Measurements from ENCODE around the gene AUTS2.

Gene AUTS2

GRCh38 chr7:69645683-69646082, 47.4 kb downstream of the AUTS2 start:
- no peak for TF ChIP-seq GATA2 (IDR thresholded peaks at IDR 0.05; ENCODE audit: low read depth, low read length)
- TF ChIP-seq GATA3 (IDR thresholded peaks at IDR 0.05; ENCODE audit: low read depth, low read length), result no peak

DNA sequence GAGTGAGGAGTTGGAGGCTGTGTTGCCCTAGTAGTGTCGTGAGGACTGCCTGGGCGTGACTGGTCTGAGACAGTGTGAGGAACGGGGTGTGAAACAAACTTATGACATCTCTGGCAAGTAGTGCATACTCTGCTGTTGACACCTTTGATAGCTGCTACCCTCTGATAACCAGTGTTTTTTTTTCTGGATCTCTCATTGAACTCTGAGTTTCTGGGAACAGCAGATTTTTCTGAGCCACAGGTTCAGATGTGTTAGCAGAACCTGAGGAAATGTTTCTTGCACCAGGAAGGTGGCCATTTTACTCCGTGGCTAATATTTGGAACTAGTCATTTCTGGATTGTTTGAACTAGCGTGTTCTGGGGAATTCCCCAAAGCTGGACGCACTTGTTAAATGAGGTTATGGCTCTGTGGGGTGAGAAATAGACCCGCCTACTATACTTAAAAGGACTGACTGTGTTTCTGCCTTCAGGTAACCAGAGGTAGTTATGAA, 52.9 kb downstream of the AUTS2 start:
- TF ChIP-seq GATA2 (IDR thresholded peaks at IDR 0.05; ENCODE audit: low read depth, low read length), result no peak
- TF ChIP-seq GATA3 (IDR thresholded peaks at IDR 0.05; ENCODE audit: low read depth, low read length), result no peak

DNA sequence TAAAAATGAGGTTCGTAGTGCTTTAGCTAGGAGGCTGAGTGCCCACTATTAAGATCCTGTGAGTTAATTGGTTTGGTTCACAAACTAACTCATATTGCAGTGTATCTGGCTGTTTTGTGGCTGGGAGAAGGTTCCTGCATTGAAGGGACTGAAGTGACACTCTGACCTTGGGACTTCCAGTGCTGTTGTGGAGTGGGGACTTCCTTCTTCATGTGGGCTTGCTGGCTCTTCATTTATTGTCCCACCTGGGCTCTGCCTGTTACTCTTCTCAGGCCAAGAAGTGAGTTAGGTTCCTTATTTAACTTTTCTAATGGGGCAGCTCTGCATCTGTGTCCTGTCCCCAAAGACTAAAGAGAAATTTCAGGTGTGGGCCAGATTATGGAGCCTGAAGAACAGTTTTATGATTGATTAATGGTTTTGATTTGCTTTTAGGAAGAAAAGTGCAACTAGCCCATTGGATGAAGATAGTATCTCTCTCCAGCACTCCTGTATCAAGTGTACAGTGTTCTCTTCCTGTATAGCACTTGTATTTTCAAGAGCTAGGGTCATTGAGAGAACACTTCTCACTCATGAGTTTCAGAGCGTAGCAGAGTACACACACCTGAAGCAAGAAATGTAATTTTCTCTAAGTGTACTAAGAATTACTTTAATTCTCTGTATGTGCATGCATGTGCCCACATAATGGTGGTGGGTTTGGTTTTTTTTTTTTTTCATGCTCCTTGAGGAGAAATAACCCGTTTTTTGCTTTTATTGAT, 54.8 kb downstream of the AUTS2 start:
- TF ChIP-seq GATA3 (IDR thresholded peaks at IDR 0.05; ENCODE audit: low read depth, low read length) (no peak), GATA2 (IDR thresholded peaks at IDR 0.05; ENCODE audit: low read depth, low read length) (no peak; the same call in 1 of the 2 replicates)

GRCh38 chr7:69653806-69654205, 55.5 kb downstream of the AUTS2 start:
- no peak for TF ChIP-seq GATA2 (IDR thresholded peaks at IDR 0.05; ENCODE audit: low read depth, low read length)
- TF ChIP-seq GATA3 (IDR thresholded peaks at IDR 0.05; ENCODE audit: low read depth, low read length), result no peak

- TF ChIP-seq GATA3 (IDR thresholded peaks at IDR 0.05; ENCODE audit: low read depth, low read length) (no peak), GATA2 (IDR thresholded peaks at IDR 0.05; ENCODE audit: low read depth, low read length) (no peak)
Measured at GRCh38 chr7:69654381-69654780, 56.1 kb downstream of the AUTS2 start.

DNA sequence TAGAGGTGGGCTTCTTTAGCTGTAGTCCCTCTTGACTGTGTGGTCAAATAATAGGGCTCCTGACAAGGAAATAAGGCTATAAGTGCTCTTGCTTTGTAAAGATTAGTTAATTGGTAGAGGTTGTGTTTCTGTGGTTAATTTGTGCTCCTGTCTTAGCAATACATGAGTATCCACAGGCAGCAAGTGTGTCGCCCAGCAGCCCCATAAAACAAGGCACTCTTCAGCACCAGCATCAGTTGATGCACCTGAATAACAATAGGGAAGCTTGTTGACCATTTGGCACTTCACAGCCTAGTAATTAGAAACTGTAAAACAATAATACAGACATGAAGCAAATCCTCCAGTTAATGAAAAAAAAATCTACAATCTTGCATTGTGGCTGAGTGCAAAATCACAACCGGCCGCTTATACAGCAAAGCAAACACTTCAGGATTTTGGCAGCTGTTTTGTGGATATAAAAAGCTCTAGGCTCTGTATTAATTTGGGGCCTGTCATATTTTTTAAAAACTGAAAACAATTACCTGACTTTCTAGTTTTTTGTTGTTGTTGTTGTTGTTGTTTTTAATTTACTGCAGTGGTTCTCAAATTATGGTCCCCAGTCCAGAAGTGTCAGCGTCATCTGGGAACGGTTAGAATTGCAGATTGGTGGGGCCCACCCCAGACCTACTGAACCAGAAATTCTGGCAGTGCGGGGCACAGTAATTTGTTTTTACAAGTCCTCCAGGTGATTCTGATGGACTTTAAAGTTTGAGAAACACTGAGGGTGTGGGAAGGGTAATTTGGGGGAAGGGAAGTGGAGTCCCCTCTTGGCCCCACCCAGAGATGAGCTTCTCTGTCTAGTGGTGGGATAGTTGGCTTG, 56.8 kb downstream of the AUTS2 start:
- no peak for TF ChIP-seq GATA2 (IDR thresholded peaks at IDR 0.05; ENCODE audit: low read depth, low read length)
- TF ChIP-seq GATA3 (IDR thresholded peaks at IDR 0.05; ENCODE audit: low read depth, low read length), result no peak

DNA sequence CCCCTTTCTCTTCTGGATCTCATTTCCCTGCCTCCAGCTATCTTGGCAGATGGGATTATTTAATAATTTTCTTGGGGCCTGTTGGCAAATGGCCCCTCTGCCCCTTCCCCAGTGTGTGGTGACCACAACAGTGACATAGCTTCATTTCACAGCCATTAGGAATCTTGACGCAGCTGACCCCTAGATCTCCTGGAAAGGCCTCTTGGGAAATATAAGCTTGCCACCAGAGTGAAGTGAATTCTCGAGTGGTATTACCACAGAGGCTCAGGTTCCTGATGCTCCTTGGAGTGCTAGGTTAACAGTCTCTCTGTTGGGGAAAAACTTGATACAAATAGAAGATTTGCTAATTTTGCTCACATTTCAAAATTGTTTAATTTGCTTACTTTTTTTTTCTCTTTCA, 57.8 kb downstream of the AUTS2 start:
- TF ChIP-seq GATA3 (IDR thresholded peaks at IDR 0.05; ENCODE audit: low read depth, low read length) (no peak), GATA2 (IDR thresholded peaks at IDR 0.05; ENCODE audit: low read depth, low read length) (no peak)

GRCh38 chr7:69656890-69657289, 58.6 kb downstream of the AUTS2 start:
- TF ChIP-seq GATA2 (IDR thresholded peaks at IDR 0.05; ENCODE audit: low read depth, low read length) (no peak), GATA3 (IDR thresholded peaks at IDR 0.05; ENCODE audit: low read depth, low read length) (no peak)

GRCh38 chr7:69657331-69657730, 59.1 kb downstream of the AUTS2 start:
- TF ChIP-seq GATA3 (IDR thresholded peaks at IDR 0.05; ENCODE audit: low read depth, low read length), result no peak

GRCh38 chr7:69657985-69658384, 59.7 kb downstream of the AUTS2 start:
- TF ChIP-seq GATA2 (IDR thresholded peaks at IDR 0.05; ENCODE audit: low read depth, low read length) (no peak), GATA3 (IDR thresholded peaks at IDR 0.05; ENCODE audit: low read depth, low read length) (no peak)

DNA sequence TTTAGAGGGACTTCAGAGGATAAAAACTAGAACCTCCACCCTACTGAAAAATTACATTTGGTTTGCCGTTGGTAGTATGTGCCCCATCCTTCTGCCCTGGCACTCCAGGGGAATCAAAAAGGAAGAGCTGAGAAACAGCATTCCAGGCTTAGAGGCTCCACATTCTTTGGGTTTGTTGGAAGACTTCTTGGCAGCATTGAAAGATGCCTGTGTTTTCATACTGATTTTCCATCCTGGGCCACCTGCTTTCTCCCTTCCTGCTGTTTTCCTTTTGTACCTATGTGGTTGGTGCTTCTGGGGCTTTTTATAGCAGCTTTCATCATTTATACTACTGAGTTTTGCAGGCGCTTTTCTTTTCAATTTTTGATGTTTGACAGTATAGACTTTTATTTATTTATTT, 61.7 kb downstream of the AUTS2 start:
- TF ChIP-seq GATA3 (IDR thresholded peaks at IDR 0.05; ENCODE audit: low read depth, low read length) (no peak), GATA2 (IDR thresholded peaks at IDR 0.05; ENCODE audit: low read depth, low read length) (no peak)

GRCh38 chr7:69661342-69661741, 63.1 kb downstream of the AUTS2 start:
- TF ChIP-seq GATA3 (IDR thresholded peaks at IDR 0.05; ENCODE audit: low read depth, low read length) (no peak), GATA2 (IDR thresholded peaks at IDR 0.05; ENCODE audit: low read depth, low read length) (no peak)

DNA sequence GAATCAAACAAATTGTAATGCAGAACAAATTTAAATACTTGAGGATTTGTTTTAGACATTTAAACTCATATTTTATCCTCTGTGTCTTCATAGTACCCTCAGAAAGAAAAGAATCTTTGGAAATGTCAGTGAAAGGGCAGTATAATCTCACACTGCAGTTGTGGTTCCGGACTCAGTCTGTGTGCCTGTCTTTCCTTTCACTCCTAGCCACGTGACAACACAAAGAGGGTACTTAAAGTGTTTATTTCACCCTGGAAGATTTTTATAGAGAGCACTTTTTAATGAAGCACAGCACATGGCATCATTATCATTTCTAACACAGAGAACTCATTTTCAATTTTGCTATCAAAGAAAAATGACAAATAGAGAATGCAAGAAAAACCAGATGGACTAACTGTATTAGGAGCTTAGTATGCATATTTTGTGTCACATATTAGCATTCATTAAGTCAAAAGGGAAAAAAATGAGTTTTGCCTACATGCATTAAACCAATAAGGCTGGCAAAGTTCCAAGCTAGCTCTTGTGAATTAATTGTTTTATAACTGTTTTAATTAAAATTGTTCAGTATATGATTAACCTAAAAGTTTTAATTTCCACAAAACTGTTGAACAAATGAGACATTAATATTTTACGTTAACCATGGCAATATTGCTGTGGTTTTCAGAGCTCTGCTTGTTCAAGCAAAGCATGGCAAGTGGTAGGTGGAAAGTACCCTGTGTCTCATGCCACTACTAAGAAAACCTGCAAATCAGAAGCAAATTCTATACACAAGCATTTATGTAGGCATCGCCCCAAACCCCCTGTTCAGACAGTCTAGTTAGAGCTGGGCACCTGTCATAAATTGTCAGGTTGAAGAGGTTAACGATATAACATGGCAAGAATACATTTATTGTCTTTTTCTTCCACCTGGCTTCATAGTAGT, 65.9 kb downstream of the AUTS2 start:
- TF ChIP-seq GATA3 (IDR thresholded peaks at IDR 0.05; ENCODE audit: low read depth, low read length) (no peak), GATA2 (IDR thresholded peaks at IDR 0.05; ENCODE audit: low read depth, low read length) (no peak)

DNA sequence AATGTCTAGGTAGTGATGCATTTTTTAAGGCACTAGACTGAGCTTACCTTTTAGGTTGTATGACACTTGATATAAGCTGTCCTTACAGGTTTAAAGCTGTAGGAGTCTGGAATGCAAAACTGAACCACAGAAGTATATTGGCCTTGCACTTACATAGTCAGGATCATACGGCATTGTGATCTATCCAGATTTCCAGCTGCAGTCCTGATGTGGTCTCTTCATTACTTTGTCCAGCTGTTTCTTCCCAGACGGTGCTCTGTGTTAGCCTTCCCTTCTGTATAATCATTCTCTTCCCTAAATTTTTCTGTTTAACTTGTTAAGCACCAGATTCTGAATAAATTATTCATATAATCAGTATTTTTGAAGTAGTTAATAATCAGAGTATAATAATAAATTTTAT, 67.1 kb downstream of the AUTS2 start:
- TF ChIP-seq GATA3 (IDR thresholded peaks at IDR 0.05; ENCODE audit: low read depth, low read length) (no peak), GATA2 (IDR thresholded peaks at IDR 0.05; ENCODE audit: low read depth, low read length) (no peak)
